Endothelial cell of umbilical vein (primary cell): ENCODE data around the gene BHLHE23.

Source experiments
- CTCF ChIP-seq, 2 donors: IDR thresholded peaks; 1 replicate in 1 of 2; 2 replicates in 1 of 2; pipeline ENCODE4 v1.5.1; 2011; ENCODE audit warnings: low read length in 2 of 2, mild to moderate bottlenecking in 2 of 2, moderate library complexity in 2 of 2, control low read depth in 1 of 2, inconsistent platforms in 1 of 2, low read depth in 1 of 2; ENCODE audit not compliant: insufficient read depth in 1 of 2; ENCODE audit errors: extremely low read depth in 1 of 2
- POLR2AphosphoS5 ChIP-seq: IDR thresholded peaks from 2 replicates; pipeline ENCODE4 v1.6.1; 2012; ENCODE audit warnings: low read depth, mild to moderate bottlenecking, control low read depth, low read length, moderate library complexity; ENCODE audit not compliant: insufficient read depth

- no peak for TF ChIP-seq POLR2AphosphoS5
- TF ChIP-seq CTCF (IDR thresholded peaks at IDR 0.05; ENCODE audit: extremely low read depth in 1 of 2, insufficient read depth in 1 of 2, low read depth in 1 of 2, low read length in 2 of 2), result no peak
Measured at GRCh38 chr20:63041776-63042175, 35.0 kb upstream of the BHLHE23 start.
